Coronary artery (tissue), 2 donors: ENCODE results near the gene L3HYPDH.

Experiments used
- DNase-seq: peaks from one replicate; pipeline ENCODE4 v3.0.0-alpha.2; 2017; ENCODE audit warnings: low spot score
- H3K27ac ChIP-seq, 2 donors: fragments of 200-600 bp; sonication (generic); one replicate each; pipeline ENCODE4 v1.5.1; 2016 to 2019
- H3K4me3 ChIP-seq: fragments of 200-600 bp; sonication (generic); 2 replicates; pipeline ENCODE4 v1.5.1; 2016; ENCODE audit warnings: mild to moderate bottlenecking, moderate library complexity
- TF ChIP-seq, protein P1 (sequence below): fragments of 200-600 bp; sonication (generic); IDR thresholded peaks from one replicate; pipeline ENCODE4 v1.5.1; 2019; ENCODE audit warnings: antibody characterized with exemption

Gene L3HYPDH

DNA sequence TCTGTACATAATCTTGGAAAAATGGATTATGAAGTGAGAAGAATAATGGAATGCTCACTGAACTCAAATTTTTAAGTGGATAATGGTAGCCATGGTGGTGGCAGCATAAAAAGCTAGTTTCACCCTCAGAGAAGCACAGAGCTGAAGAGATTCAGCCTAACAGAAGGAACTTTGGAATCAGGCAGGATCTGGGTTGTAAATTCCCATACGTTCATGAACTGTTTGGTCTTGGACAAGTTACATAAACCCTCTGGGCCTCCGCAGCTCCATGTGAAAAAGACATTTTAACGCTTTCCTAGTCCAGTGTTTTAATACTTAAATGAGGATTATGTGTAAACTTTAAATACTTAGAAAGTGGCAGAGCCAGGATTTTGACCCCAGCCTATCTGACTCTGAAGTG lies 26.8 kb upstream of the L3HYPDH start:
- DNase-seq = no peak
- Histone ChIP-seq H3K27ac (no peak overlapping the region), H3K4me3 (no peak overlapping the region)
- TF ChIP-seq, protein P1, sequence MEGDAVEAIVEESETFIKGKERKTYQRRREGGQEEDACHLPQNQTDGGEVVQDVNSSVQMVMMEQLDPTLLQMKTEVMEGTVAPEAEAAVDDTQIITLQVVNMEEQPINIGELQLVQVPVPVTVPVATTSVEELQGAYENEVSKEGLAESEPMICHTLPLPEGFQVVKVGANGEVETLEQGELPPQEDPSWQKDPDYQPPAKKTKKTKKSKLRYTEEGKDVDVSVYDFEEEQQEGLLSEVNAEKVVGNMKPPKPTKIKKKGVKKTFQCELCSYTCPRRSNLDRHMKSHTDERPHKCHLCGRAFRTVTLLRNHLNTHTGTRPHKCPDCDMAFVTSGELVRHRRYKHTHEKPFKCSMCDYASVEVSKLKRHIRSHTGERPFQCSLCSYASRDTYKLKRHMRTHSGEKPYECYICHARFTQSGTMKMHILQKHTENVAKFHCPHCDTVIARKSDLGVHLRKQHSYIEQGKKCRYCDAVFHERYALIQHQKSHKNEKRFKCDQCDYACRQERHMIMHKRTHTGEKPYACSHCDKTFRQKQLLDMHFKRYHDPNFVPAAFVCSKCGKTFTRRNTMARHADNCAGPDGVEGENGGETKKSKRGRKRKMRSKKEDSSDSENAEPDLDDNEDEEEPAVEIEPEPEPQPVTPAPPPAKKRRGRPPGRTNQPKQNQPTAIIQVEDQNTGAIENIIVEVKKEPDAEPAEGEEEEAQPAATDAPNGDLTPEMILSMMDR = no peak

DNA sequence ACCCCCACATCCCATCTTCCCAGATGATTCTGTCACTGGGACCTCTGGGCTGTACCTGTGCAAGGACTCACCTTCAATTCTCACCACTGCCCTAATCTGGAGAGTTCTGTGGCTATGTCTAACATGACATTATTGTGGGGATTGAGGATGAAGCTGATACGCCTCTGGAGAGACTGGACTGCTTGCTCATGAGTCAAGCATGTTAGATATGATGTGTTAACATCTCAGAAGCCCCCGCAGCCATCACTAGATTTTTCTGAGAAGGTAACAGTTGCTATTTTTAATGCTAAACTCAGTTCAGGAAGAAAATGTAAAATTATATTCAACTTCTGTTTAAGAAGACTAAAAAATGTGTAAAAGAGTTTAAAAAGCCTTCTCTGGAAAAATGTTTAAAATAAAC lies 25.8 kb upstream of the L3HYPDH start:
- H3K27ac ChIP-seq = no peak overlapping the region
- TF ChIP-seq, protein P1 = no peak
- no peak for DNase-seq
- H3K4me3 ChIP-seq = no peak overlapping the region

DNA sequence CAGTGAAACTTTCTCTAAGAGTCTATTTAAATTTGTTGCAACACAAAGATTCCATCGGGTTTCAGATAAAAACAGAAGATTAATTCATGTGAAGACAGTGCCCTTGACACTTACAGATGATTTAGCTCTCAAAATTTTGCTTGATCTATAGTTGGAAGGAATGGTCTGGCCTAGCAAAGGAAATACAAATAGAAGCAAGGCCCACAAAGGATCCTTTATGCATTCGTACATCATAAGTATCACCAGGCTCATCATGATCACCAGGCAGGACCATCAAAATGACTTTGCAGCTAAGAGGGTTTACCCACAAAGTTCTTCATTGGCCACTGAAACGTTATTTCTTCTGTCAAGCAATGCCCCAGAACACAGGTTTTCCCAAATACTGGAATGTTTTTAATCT lies 24.9 kb upstream of the L3HYPDH start:
- Histone ChIP-seq H3K4me3 (no peak overlapping the region), H3K27ac (no peak overlapping the region)
- no peak for DNase-seq
- TF ChIP-seq, protein P1 = no peak

DNA sequence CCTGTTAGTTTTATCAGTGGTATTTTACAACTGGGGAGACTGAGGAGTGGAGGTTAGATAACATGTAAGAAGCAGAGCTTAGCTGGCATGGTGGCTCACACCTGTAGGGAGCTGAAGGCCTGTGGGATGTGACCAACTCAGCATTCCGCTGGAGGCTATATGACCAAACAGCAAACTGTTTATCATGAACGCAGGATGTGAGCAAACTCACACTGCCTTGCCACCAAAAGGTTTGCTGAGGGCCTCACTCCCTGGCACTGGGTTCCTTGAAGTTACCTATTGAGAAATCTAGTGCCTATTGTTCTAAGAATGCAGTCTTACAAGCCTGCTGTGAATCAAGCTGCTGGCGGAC lies 23.5 kb upstream of the L3HYPDH start:
- no peak overlapping the region for H3K27ac ChIP-seq

DNA sequence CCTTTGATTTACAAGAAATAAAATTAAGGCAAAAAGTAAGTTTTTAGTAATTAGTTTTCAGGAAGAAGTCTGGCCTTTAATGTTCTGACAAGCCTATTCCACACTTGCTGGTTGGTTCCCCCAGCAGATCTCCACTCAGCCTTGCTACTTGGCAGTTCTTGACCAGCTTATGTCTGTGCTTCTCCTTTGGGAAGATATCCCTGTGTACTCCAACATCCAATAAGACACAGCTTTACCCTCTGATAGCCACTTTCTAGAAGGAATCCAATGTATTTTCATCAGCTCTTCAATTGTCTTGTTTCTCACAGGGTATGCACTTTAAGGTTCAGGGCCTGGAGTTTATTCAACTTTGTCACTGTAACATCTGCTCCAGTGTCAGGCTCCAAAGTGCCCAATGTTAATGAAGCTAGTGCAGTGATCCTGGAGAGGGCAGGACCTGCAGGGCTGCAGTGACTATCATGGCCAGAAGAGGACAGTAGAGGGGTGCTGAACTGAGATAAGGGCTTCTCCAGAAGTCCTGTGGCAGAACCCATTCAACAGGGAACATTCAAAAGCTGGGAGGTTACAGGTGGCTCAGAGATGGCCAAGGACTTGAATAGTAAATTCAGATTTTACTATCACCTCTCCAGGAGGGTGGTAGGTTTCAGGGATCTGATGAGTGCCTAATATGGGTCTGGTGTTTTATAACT lies 23.0 kb upstream of the L3HYPDH start:
- no peak for DNase-seq
- no peak overlapping the region for H3K4me3 ChIP-seq
- TF ChIP-seq, protein P1 = peak; percentile 43
- no peak overlapping the region for H3K27ac ChIP-seq

More for the DNA sequence above, 23.5 kb upstream of the L3HYPDH start:
- no peak overlapping the region for H3K4me3 ChIP-seq
- no peak for DNase-seq
- TF ChIP-seq, protein P1 = no peak

DNA sequence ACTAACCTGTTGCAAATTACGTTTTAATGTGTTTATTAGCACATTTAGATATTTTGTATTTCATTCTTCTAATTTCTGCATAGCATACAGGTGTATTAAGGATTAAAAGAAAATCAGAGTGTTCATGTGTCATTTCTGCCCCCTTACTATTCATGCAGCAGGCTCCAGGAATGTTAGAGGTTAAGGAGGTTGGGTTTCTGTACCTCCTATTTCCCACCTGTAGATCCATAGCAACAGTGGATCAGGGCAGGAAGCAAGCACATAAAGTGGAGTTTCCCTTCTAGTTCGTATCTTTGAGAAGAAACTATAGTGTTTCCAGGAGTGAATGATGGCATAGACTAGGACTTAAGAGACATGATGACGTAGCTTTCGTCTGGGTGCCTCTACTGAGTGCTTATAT lies 19.0 kb upstream of the L3HYPDH start:
- no peak overlapping the region for H3K4me3 ChIP-seq
- TF ChIP-seq, protein P1 = no peak
- H3K27ac ChIP-seq = no peak overlapping the region
- DNase-seq = no peak

DNA sequence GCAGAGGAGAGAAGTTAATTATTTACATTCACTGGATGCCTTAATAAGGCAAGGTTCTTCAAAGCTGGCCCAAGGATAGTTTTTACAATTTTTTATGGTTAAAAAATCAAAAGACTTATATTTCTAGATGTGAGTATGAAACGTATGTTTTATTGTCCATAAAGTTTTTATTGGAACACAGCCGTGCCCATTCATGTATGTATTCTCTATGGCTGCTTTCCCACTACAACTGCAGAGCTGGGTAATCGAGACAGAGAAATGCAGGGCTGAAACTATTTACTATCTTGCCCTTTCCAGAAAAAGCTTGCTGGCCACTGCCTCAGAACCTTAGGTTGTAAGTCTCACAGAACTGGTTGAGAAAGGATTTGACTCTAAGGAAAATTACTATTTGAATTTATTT lies 16.5 kb upstream of the L3HYPDH start:
- no peak overlapping the region for H3K4me3 ChIP-seq
- TF ChIP-seq, protein P1 = no peak
- no peak overlapping the region for H3K27ac ChIP-seq
- no peak for DNase-seq
